AG04449 (cell line): ENCODE results near the gene SELENOO.

Experiments
- CTCF ChIA-PET: fragments of 350-600 bp; formaldehyde crosslinking; extraction: SDS; loops from one replicate; lab custom pipeline; 2021; ENCODE audit warnings: antibody characterized with exemption; lab: Yijun Ruan, JAX
- POLR2A ChIA-PET: fragments of 400-600, 350-600 bp; formaldehyde crosslinking; extraction: SDS; loops from one replicate; lab custom pipeline; 2020; ENCODE audit warnings: antibody characterized with exemption, inconsistent platforms; lab: Yijun Ruan, JAX
- DNase-seq: peaks from one replicate; pipeline ENCODE4 v3.0.0-alpha.2; 2010; ENCODE audit warnings: low read depth, low spot score
- H3K4me3 ChIP-seq: 2 replicates; pipeline ENCODE4 v1.5.1; 2011; ENCODE audit warnings: low read depth, mild to moderate bottlenecking, control low read depth, low read length
- CTCF ChIP-seq: IDR thresholded peaks from one replicate; pipeline ENCODE4 v1.5.1; 2011; ENCODE audit warnings: mild to moderate bottlenecking, moderate library complexity, low read length, control low read depth, inconsistent platforms; ENCODE audit not compliant: insufficient read depth; ENCODE audit errors: missing control alignments

The SELENOO gene

GRCh38 chr22:50250249-50250554 is 49.4 kb downstream of the SELENOO start:
- TF ChIP-seq CTCF, result no peak
- ChIA-PET POLR2A (interaction anchor here (0.8 to 2.1 kb wide), 4 partner anchors 11 to 44 kb away, joined by 3 to 16 read pairs (median 3); partner anchors contain the start of genes MAPK11 and MAPK12), CTCF (interaction anchor here (1.0 to 7.5 kb wide), 13 partner anchors 9 to 371 kb away, joined by 3 to 92 read pairs (median 8); partner anchors contain the start of gene DENND6B)
- H3K4me3 ChIP-seq, result peak overlapping the region; percentile 85
- DNase-seq, result no peak

GRCh38 chr22:50250555-50251476 is 50.0 kb downstream of the SELENOO start, which contains the start of gene HDAC10:
HDAC10 (minus strand) TSS chr22:50251265; CDS start chr22:50251032, 233 bp downstream.
- no peak for DNase-seq
- H3K4me3 ChIP-seq, result peak within 1 kb of the TSS; percentile 85
- ChIA-PET POLR2A (interaction anchor here (0.7 to 2.1 kb wide), 9 partner anchors 8 to 76 kb away, joined by 3 to 16 read pairs (median 3); partner anchors contain the start of genes MAPK11 and MAPK12), CTCF (interaction anchor here (1.0 to 7.5 kb wide), 22 partner anchors 8 to 370 kb away, joined by 3 to 92 read pairs (median 8); partner anchors contain the start of genes DENND6B, MAPK11 and PLXNB2)
- TF ChIP-seq CTCF, result no peak

GRCh38 chr22:50251477-50252081 is 50.8 kb downstream of the SELENOO start:
- TF ChIP-seq CTCF, result no peak
- no peak for DNase-seq
- ChIA-PET POLR2A (interaction anchor here (0.7 to 2.1 kb wide), 7 partner anchors 8 to 213 kb away, joined by 3 to 16 read pairs (median 4); partner anchors contain the start of gene MAPK12), CTCF (interaction anchor here (1.0 to 7.5 kb wide), 24 partner anchors 9 to 370 kb away, joined by 3 to 92 read pairs (median 7); partner anchors contain the start of genes DENND6B, MAPK11, PLXNB2 and SCO2)
- H3K4me3 ChIP-seq, result peak overlapping the region; percentile 85

GRCh38 chr22:50252082-50253045 is 51.6 kb downstream of the SELENOO start:
- no peak for DNase-seq
- peak; percentile 84 for TF ChIP-seq CTCF
- no peak overlapping the region for H3K4me3 ChIP-seq
- ChIA-PET POLR2A (interaction anchor here (0.6 to 2.1 kb wide), 6 partner anchors 9 to 213 kb away, joined by 3 to 16 read pairs (median 4); partner anchors contain the start of gene MAPK12), CTCF (interaction anchor here (0.7 to 7.5 kb wide), 33 partner anchors 8 to 369 kb away, joined by 3 to 92 read pairs (median 5); partner anchors contain the start of genes DENND6B, MAPK11, MAPK12 and PLXNB2)

GRCh38 chr22:50253046-50253915 is 52.5 kb downstream of the SELENOO start:
- CTCF ChIA-PET, result interaction anchor here (0.7 to 7.5 kb wide), 23 partner anchors 7 to 272 kb away, joined by 3 to 92 read pairs (median 5); partner anchors contain the start of genes DENND6B, MAPK12, PLXNB2 and SCO2
- no peak for TF ChIP-seq CTCF
- POLR2A ChIA-PET, result interaction anchor here (0.6 to 0.9 kb wide), 3 partner anchors 8 to 89 kb away, joined by 3 to 5 read pairs (median 4); partner anchors contain the start of gene MAPK12
- DNase-seq, result no peak
- H3K4me3 ChIP-seq, result no peak overlapping the region
